MM.1S (cell line): ENCODE measurements around the gene ADARB2.

Experiments
- EZH2 ChIP-seq: fragments of 300-600 bp; sonication (generic); optimal IDR thresholded peaks from 2 replicates; pipeline ENCODE3; 2017; ENCODE audit warnings: low read depth, mild to moderate bottlenecking, antibody characterized with exemption, low read length, mixed read lengths
- TF ChIP-seq, protein P1 (sequence below): fragments of 300-600 bp; sonication (generic); IDR thresholded peaks from 2 replicates; pipeline ENCODE4 v1.5.1; 2016; ENCODE audit warnings: antibody characterized with exemption, low read length, mixed read lengths

GRCh38 chr10:1535301-1535965 lies 201.9 kb downstream of the ADARB2 start:
- TF ChIP-seq, protein P1, sequence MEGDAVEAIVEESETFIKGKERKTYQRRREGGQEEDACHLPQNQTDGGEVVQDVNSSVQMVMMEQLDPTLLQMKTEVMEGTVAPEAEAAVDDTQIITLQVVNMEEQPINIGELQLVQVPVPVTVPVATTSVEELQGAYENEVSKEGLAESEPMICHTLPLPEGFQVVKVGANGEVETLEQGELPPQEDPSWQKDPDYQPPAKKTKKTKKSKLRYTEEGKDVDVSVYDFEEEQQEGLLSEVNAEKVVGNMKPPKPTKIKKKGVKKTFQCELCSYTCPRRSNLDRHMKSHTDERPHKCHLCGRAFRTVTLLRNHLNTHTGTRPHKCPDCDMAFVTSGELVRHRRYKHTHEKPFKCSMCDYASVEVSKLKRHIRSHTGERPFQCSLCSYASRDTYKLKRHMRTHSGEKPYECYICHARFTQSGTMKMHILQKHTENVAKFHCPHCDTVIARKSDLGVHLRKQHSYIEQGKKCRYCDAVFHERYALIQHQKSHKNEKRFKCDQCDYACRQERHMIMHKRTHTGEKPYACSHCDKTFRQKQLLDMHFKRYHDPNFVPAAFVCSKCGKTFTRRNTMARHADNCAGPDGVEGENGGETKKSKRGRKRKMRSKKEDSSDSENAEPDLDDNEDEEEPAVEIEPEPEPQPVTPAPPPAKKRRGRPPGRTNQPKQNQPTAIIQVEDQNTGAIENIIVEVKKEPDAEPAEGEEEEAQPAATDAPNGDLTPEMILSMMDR, result no peak
- TF ChIP-seq EZH2, result no peak
